GM18951 (cell line): Measurements from ENCODE around the gene ZNF423.

ENCODE experiments used
- POLR2A ChIP-seq: IDR thresholded peaks from 4 replicates; pipeline ENCODE4 v1.6.1; 2011; ENCODE audit warnings: mild to moderate bottlenecking; ENCODE audit not compliant: insufficient read length, insufficient read depth; ENCODE audit errors: extremely low read depth
- in situ Hi-C: fragments of 300-500 bp; cut with MboI; formaldehyde crosslinking; loops from one replicate; pipeline ENCODE4 v1.12.0; 2022; ENCODE audit warnings: low sequenced_read_pairs, mixed read lengths, inconsistent platforms; ENCODE audit not compliant: unreplicated experiment

Gene ZNF423

GRCh38 chr16:49671333-49671732, 184.6 kb downstream of the ZNF423 start:
- in situ Hi-C loops: no loop called here
- TF ChIP-seq POLR2A: no peak

GRCh38 chr16:49670627-49671026, 185.3 kb downstream of the ZNF423 start:
- in situ Hi-C loops: no loop called here

GRCh38 chr16:49665482-49666230, 190.3 kb downstream of the ZNF423 start:
- TF ChIP-seq POLR2A: no peak
- in situ Hi-C loops: no loop called here

More at GRCh38 chr16:49670627-49671026, 185.3 kb downstream of the ZNF423 start:
- TF ChIP-seq POLR2A: no peak

- in situ Hi-C loops: no loop called here
- TF ChIP-seq POLR2A: no peak
These were observed 191.4 kb downstream of the ZNF423 start for GRCh38 chr16:49664221-49665215.

- in situ Hi-C loops: no loop called here
- TF ChIP-seq POLR2A: no peak
These were observed 192.5 kb downstream of the ZNF423 start for GRCh38 chr16:49663081-49664065.

GRCh38 chr16:49662569-49662968, 193.3 kb downstream of the ZNF423 start:
- in situ Hi-C loops: no loop called here
- TF ChIP-seq POLR2A: no peak

- TF ChIP-seq POLR2A: no peak
- in situ Hi-C loops: no loop called here
These were observed 194.3 kb downstream of the ZNF423 start for GRCh38 chr16:49661465-49662187.

GRCh38 chr16:49660626-49661025, 195.3 kb downstream of the ZNF423 start:
- in situ Hi-C loops: no loop called here
- no peak for TF ChIP-seq POLR2A

- in situ Hi-C loops: no loop called here
- no peak for TF ChIP-seq POLR2A
These were observed 196.6 kb downstream of the ZNF423 start for GRCh38 chr16:49659356-49659755.

GRCh38 chr16:49658531-49658930, 197.4 kb downstream of the ZNF423 start:
- in situ Hi-C loops: no loop called here
- TF ChIP-seq POLR2A: no peak

- no peak for TF ChIP-seq POLR2A
These were observed 198.0 kb downstream of the ZNF423 start for GRCh38 chr16:49657736-49658465.

More at GRCh38 chr16:49657736-49658465, 198.0 kb downstream of the ZNF423 start:
- in situ Hi-C loops: no loop called here
